ELR (cell line): Measurements from ENCODE around the gene INAVA.
"Not testable (repeated sequence)": the region's sequence is repeated elsewhere in the genome, so short reads cannot be mapped to it uniquely, and the experiment has no call there.

Source experiments
- DNase-seq: peaks from one replicate; pipeline ENCODE4 v3.0.0-alpha.2; 2015; ENCODE audit warnings: low read depth

INAVA gene

DNA sequence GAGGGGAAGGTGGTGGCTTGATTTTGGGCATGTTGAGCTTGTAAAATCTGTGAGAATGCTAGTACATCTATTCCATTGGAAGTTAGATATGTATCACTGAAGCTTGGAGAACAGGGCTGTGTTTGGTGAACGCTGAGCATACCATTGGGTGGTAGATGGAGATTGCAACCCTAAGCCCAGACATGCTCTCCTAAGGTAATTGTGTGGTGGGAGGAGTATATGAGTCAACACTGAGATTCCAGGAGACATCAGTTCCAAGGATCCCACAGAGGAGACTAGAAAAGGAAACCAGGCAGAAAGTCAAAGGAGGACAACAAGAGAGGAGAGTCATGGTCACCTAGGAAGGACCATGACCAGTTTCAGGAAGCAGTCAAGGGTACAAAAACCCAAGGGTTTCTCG, 68.4 kb downstream of the INAVA start:
- DNase-seq, result no peak

DNA sequence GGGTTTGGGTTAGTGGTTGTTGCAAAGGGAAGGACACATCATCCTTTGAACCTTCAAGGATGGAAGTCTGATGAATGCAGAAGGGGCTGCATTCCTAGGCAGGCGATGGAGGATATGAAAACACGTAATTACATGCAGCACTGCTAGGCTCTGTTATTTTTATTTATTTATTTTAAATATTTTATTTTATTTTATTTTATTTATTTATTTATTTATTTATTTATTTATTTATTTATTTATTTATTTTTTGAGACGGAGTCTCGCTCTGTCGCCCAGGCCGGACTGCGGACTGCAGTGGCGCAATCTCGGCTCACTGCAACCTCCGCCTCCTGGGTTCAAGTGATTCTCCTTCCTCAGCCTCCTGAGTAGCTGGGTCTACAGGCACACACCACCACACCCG, 69.2 kb downstream of the INAVA start:
- DNase-seq, result not testable (repeated sequence)
